CD14-positive monocyte (primary cell): ENCODE data around the gene TAS2R42. TPM values are rescaled to one million over a fixed set of nuclear protein-coding genes. Genes with fewer than 3 reads are reported as not detected.

Source experiments
- DNase-seq, 3 donors: peaks; one replicate each; pipeline ENCODE4 v3.0.0-alpha.2; 2011 to 2022
- H2AFZ ChIP-seq: 2 replicates; pipeline ENCODE4 v1.6.0; 2012; ENCODE audit warnings: mild to moderate bottlenecking, low read depth, low read length, inconsistent platforms; ENCODE audit not compliant: insufficient read depth, poor library complexity, severe bottlenecking
- H3K27ac ChIP-seq, 2 donors: 1 replicate in 1 of 2; 2 replicates in 1 of 2; pipeline ENCODE4 v1.5.1; 2012 to 2013; ENCODE audit warnings: low read length in 2 of 2, control low read depth in 1 of 2, inconsistent platforms in 1 of 2, low read depth in 1 of 2, mild to moderate bottlenecking in 1 of 2
- H3K27me3 ChIP-seq, 2 donors: one replicate each; pipeline versions ENCODE4 v1.6.0 to v1.6.1; 2011 to 2013; ENCODE audit warnings: low read length in 2 of 2; ENCODE audit not compliant: control insufficient read depth in 2 of 2, insufficient read depth in 2 of 2
- H3K36me3 ChIP-seq, 2 donors: replicated peaks in 1 of 2; 1 replicate in 1 of 2; 2 replicates in 1 of 2; pipeline versions ENCODE4 v1.5.1 to v1.6.1; 2012 to 2013; ENCODE audit warnings: low read length in 2 of 2, control low read depth in 1 of 2, inconsistent platforms in 1 of 2, mild to moderate bottlenecking in 1 of 2; ENCODE audit not compliant: insufficient read depth in 2 of 2, control insufficient read depth in 1 of 2
- H3K4me1 ChIP-seq, 2 donors: 1 replicate in 1 of 2; 2 replicates in 1 of 2; pipeline versions ENCODE4 v1.5.1 to v1.6.1; 2012 to 2013; ENCODE audit warnings: low read length in 2 of 2, control low read depth in 1 of 2, inconsistent platforms in 1 of 2, mild to moderate bottlenecking in 1 of 2, moderate library complexity in 1 of 2; ENCODE audit not compliant: insufficient read depth in 2 of 2, control insufficient read depth in 1 of 2
- H3K4me2 ChIP-seq: replicated peaks from 2 replicates; pipeline ENCODE3; 2012; ENCODE audit warnings: low read length, moderate library complexity, mild to moderate bottlenecking; ENCODE audit not compliant: poor library complexity, severe bottlenecking; ENCODE audit errors: extremely low read depth
- H3K4me3 ChIP-seq, 3 experiments: fragments of 200-600 bp in 1 of 3; sonication (generic) in 1 of 3; replicated peaks in 1 of 3; 1 replicate in 2 of 3; 2 replicates in 1 of 3; pipeline ENCODE4 v1.5.1; 2011 to 2013; ENCODE audit warnings: low read length in 3 of 3, mild to moderate bottlenecking in 3 of 3, control low read depth in 2 of 3, low read depth in 2 of 3, inconsistent platforms in 1 of 3, moderate library complexity in 1 of 3
- H3K79me2 ChIP-seq: 2 replicates; pipeline ENCODE4 v1.6.0; 2012; ENCODE audit warnings: mild to moderate bottlenecking, control low read depth, inconsistent platforms, low read length, moderate library complexity; ENCODE audit not compliant: insufficient read depth
- H3K9ac ChIP-seq: 2 replicates; pipeline ENCODE4 v1.6.0; 2017; ENCODE audit warnings: low read length, mild to moderate bottlenecking; ENCODE audit not compliant: insufficient read depth, poor library complexity, severe bottlenecking
- H3K9me3 ChIP-seq, 2 donors: replicated peaks in 1 of 2; 1 replicate in 1 of 2; 2 replicates in 1 of 2; pipeline versions ENCODE4 v1.5.1 to v1.6.1; 2012 to 2013; ENCODE audit warnings: low read length in 2 of 2, control low read depth in 1 of 2; ENCODE audit not compliant: control insufficient read depth in 1 of 2, insufficient read depth in 1 of 2
- H4K20me1 ChIP-seq: 2 replicates; pipeline ENCODE4 v1.6.0; 2012; ENCODE audit warnings: mild to moderate bottlenecking, low read length, control low read depth, moderate library complexity; ENCODE audit not compliant: insufficient read depth
- H3K27ac Mint-ChIP-seq, 7 donors: one replicate each; pipeline ENCODE4 v1.8.0; 2020; ENCODE audit warnings: mild to moderate bottlenecking in 7 of 7, mixed read lengths in 7 of 7, moderate library complexity in 6 of 7, inconsistent platforms in 2 of 7
- H3K27me3 Mint-ChIP-seq, 3 donors: one replicate each; pipeline ENCODE4 v1.8.0; 2021 to 2022; ENCODE audit warnings: low read depth in 3 of 3, mild to moderate bottlenecking in 3 of 3, mixed read lengths in 3 of 3, moderate library complexity in 3 of 3, inconsistent platforms in 1 of 3
- H3K36me3 Mint-ChIP-seq, 2 donors: one replicate each; pipeline ENCODE4 v1.8.0; 2020; ENCODE audit warnings: mixed read lengths in 2 of 2, inconsistent platforms in 1 of 2, mild to moderate bottlenecking in 1 of 2
- H3K4me1 Mint-ChIP-seq: one replicate; pipeline ENCODE4 v1.8.0; 2020; ENCODE audit warnings: mild to moderate bottlenecking, mixed read lengths
- H3K4me3 Mint-ChIP-seq, 2 donors: one replicate each; pipeline ENCODE4 v1.8.0; 2020; ENCODE audit warnings: mild to moderate bottlenecking in 2 of 2, mixed read lengths in 2 of 2, moderate library complexity in 1 of 2
- H3K9me3 Mint-ChIP-seq, 7 donors: one replicate each; pipeline ENCODE4 v1.8.0; 2020 to 2022; ENCODE audit warnings: mixed read lengths in 7 of 7, mild to moderate bottlenecking in 6 of 7, moderate library complexity in 6 of 7, inconsistent platforms in 2 of 7
- WGBS: methylation state at CpG from one replicate; pipeline ENCODE4 v1.1.5; 2013; ENCODE audit warnings: missing lambda C conversion rate; ENCODE audit not compliant: insufficient coverage; 5-methylcytosine and 5-hydroxymethylcytosine counted together
- intact Hi-C, 2 donors: fragments of 100-400 bp; cut with micrococcal nuclease; formaldehyde crosslinking; loops; one replicate each; pipeline versions ENCODE4 v1.15.0 to v1.15.1; 2023
- polyA plus RNA-seq, 3 donors: library from polyadenylated mRNA; depleted of rRNA in 1 of 3; unstranded in 2 of 3; stranded (reverse) in 1 of 3; fragments of 300-500 nt in 2 of 3; fragments of >200 nt in 1 of 3; fragmentation: Illumina TruSeq in 2 of 3; gene quantifications; 1 replicate in 2 of 3; 2 replicates in 1 of 3; pipeline ENCODE4 v1.2.3, GENCODE V29; 2012 to 2021
- TF ChIP-seq, protein P1 (sequence below): fragments of 200-600 bp; IDR thresholded peaks from one replicate; pipeline ENCODE4 v1.8.0; 2022; ENCODE audit warnings: antibody characterized with exemption, mild to moderate bottlenecking

The TAS2R42 gene
- polyA plus RNA-seq, 3 donors: not detected

DNA sequence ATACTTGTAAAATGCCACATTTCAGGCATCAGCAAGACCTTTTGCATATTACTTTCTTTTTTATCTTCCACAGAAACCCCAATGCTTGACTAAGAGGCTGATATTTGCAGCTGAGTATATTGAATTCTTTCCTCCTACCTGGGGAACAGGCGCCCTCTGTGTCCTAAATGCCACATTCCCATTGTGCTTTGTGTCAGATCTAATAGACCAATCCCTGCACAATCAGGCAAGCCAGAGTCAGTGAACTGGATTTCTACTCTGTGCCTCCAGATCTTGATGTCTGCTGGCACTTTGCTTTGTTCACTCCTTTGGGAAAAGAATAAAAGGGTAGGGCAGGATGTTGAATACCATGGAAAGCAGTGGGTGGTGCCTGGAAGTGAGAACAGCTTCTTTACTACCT lies 22.4 kb upstream of the TAS2R42 start:
- Histone ChIP-seq H2AFZ (no peak overlapping the region), H3K4me2 (no peak overlapping the region), H3K79me2 (no peaks in the 10 kb centered on the region), H3K27ac (no peak overlapping the region), H4K20me1 (no peaks in the 10 kb centered on the region), H3K4me3 (no peak overlapping the region), H3K9ac (no peak overlapping the region), H3K4me1 (no peaks in the 10 kb centered on the region), H3K36me3 (no peaks in the 10 kb centered on the region), H3K9me3 (peaks cover 0 to 6% of the 10 kb centered on the region in 2 donors), H3K27me3 (no peaks in the 10 kb centered on the region)
- WGBS: no CpG with 5 or more reads among the region's 1 CpG
- Mint-ChIP-seq H3K4me1 (no peaks in the 10 kb centered on the region), H3K36me3 (no peaks in the 10 kb centered on the region), H3K27me3 (no peaks in the 10 kb centered on the region), H3K4me3 (no peak overlapping the region), H3K27ac (no peak overlapping the region), H3K9me3 (peaks cover 2 to 15% (median 5%) of the 10 kb centered on the region in 7 donors)
- intact Hi-C loops: no loop called here
- DNase-seq: no peak
- TF ChIP-seq, protein P1, sequence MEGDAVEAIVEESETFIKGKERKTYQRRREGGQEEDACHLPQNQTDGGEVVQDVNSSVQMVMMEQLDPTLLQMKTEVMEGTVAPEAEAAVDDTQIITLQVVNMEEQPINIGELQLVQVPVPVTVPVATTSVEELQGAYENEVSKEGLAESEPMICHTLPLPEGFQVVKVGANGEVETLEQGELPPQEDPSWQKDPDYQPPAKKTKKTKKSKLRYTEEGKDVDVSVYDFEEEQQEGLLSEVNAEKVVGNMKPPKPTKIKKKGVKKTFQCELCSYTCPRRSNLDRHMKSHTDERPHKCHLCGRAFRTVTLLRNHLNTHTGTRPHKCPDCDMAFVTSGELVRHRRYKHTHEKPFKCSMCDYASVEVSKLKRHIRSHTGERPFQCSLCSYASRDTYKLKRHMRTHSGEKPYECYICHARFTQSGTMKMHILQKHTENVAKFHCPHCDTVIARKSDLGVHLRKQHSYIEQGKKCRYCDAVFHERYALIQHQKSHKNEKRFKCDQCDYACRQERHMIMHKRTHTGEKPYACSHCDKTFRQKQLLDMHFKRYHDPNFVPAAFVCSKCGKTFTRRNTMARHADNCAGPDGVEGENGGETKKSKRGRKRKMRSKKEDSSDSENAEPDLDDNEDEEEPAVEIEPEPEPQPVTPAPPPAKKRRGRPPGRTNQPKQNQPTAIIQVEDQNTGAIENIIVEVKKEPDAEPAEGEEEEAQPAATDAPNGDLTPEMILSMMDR: no peak

- Mint-ChIP-seq H3K4me1 (no peaks in the 10 kb centered on the region), H3K27ac (no peak overlapping the region), H3K9me3 (peaks cover 0 to 15% (median 3%) of the 10 kb centered on the region in 7 donors), H3K36me3 (no peaks in the 10 kb centered on the region), H3K4me3 (no peak overlapping the region), H3K27me3 (no peaks in the 10 kb centered on the region)
- H3K9ac ChIP-seq: no peak overlapping the region
- no peak overlapping the region for H2AFZ ChIP-seq
- no peaks in the 10 kb centered on the region for H3K36me3 ChIP-seq
- no CpG with 5 or more reads among the region's 3 CpGs for WGBS
- peaks cover 0 to 6% of the 10 kb centered on the region in 2 donors for H3K9me3 ChIP-seq
- no peaks in the 10 kb centered on the region for H3K4me1 ChIP-seq
- H3K27ac ChIP-seq: no peak overlapping the region
- no peaks in the 10 kb centered on the region for H3K27me3 ChIP-seq
- no peaks in the 10 kb centered on the region for H3K79me2 ChIP-seq
- intact Hi-C loops: no loop called here
- H3K4me2 ChIP-seq: no peak overlapping the region
- H4K20me1 ChIP-seq: no peaks in the 10 kb centered on the region
- TF ChIP-seq, protein P1: no peak
- no peak overlapping the region for H3K4me3 ChIP-seq
- DNase-seq: no peak
Measured at GRCh38 chr12:11204173-11204572, 17.4 kb upstream of the TAS2R42 start.
